ENCODE measurements around the gene ASAP2. TPM values are rescaled to one million over a fixed set of nuclear protein-coding genes. Genes with fewer than 3 reads are reported as not detected.

ASAP2 gene
- total and polyA plus RNA-seq, 8 donors: 21.1 to 41.8 (median 35.1) TPM

DNA sequence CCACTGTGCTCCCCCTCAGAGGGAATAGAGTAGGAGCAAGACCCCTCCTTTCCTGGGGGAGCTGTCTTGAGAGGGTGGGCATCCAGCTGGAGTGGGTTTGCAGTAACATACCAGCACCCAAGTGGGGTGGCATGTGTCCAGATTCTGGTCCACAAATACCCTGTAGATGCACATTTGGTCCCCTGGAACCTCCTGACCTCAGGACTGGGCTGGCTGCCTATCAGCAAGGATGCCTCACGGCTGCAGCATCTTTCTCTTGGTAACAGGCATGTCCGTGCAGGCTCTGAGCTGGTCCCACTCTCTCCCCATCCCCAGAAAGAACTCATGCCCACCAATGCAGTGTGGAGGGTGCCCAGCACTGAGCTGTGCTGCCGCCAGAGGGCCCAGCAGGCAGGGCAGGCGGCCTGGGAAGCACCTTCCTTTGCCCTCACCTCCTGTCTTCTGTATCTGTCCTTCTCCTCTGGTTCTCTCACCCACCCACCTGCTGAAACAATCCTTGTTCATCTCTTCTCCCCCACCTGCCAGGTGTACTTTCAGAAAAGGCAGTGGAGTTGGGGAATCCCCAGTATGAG, 169.3 kb downstream of the ASAP2 start:
- ATAC-seq: no peak
- no peak for DNase-seq
- H3K27me3 ChIP-seq: no peaks in the 10 kb centered on the region
- H3K9me3 ChIP-seq: no peaks in the 10 kb centered on the region
- H3K4me1 ChIP-seq: no peaks in the 10 kb centered on the region
- no peak for TF ChIP-seq CTCF (IDR thresholded peaks at IDR 0.05)
- H3K27ac ChIP-seq: no peak overlapping the region
- no peak overlapping the region for H3K4me3 ChIP-seq
- intact Hi-C loops (cut with DNase I): loop anchor here in 1 of 2 donors (10.0 kb wide), 1 partner anchor 231 kb away; no protein-coding TSS in a partner anchor
- H3K36me3 ChIP-seq: peaks cover 0 to 14% of the 10 kb centered on the region in 2 donors

DNA sequence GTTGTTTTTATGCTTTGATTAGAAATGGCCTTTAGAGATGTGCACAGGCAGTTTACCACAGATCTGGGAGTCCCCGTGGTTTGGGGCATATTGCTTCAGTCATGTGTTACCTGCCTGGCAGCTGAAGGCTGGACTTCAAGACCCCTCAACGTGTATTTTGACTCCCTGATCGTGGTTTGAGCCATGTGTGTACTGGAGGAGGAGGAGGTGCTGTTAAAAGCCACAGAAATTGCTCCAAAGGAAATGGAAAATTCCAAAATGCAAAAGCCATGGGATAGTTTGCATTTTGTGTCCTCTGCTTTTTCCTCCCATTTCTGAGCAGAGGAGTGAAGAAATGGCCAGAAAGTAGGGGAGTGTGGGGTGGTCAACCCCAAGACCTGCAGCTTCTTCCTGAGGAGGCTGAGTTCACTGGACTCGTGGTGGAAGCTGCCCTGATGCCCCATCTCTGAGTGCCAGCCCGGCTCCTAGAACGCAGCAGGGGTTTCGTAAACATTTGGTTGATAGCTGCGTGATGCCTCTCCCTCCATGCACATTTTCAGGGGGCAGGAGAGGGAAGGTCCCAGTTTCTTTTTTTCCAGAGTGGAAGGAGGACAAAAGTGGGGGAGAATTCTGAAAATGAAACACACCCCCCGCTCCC, 171.0 kb downstream of the ASAP2 start:
- ATAC-seq (no peak), DNase-seq (no peak)
- intact Hi-C loops (cut with DNase I): loop anchor here in 1 of 2 donors (10.0 kb wide), 1 partner anchor 233 kb away; no protein-coding TSS in a partner anchor
- H3K4me3 ChIP-seq: no peak overlapping the region
- no peak for TF ChIP-seq CTCF (IDR thresholded peaks at IDR 0.05)
- no peaks in the 10 kb centered on the region for H3K4me1 ChIP-seq
- no peaks in the 10 kb centered on the region for H3K27me3 ChIP-seq
- H3K36me3 ChIP-seq: peaks cover 0 to 14% of the 10 kb centered on the region in 2 donors
- no peaks in the 10 kb centered on the region for H3K9me3 ChIP-seq
- peak overlapping the region; percentile 59 to 63 for H3K27ac ChIP-seq

GRCh38 chr2:9378433-9379390, 172.1 kb downstream of the ASAP2 start:
- DNase-seq (peak in 2 of 4 donors; percentile 49 to 77), ATAC-seq (peak; percentile 77)
- H3K27ac ChIP-seq: peak overlapping the region; percentile 59 to 63
- intact Hi-C loops (cut with DNase I): loop anchor here in 1 of 2 donors (10.0 kb wide), 1 partner anchor 234 kb away; no protein-coding TSS in a partner anchor
- peaks cover 0 to 14% of the 10 kb centered on the region in 2 donors for H3K36me3 ChIP-seq
- H3K4me3 ChIP-seq: no peak overlapping the region
- H3K27me3 ChIP-seq: no peaks in the 10 kb centered on the region
- H3K9me3 ChIP-seq: no peaks in the 10 kb centered on the region
- no peak for TF ChIP-seq CTCF (IDR thresholded peaks at IDR 0.05)
- no peaks in the 10 kb centered on the region for H3K4me1 ChIP-seq

DNA sequence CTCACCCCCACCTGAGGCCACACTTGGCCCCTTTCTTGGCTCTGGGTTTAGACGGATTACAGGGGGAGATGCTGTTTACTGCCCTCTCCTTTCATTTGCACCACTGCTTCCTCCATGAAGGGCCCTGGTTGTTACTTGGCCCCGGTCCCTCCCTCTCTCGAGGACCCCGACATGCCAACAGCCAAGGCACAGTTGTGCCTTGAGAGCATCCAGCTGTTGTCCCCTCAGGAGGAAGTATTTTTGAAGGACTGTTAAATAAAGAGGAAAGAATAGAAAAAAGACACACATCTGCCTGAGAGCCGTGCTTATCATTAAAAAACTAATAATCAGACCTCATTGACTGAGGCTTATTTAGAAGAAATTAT, 172.8 kb downstream of the ASAP2 start:
- no peak for ATAC-seq
- H3K27ac ChIP-seq: peak overlapping the region in 1 of 2 donors; percentile 63

More for the DNA sequence above, 172.8 kb downstream of the ASAP2 start:
- DNase-seq: peak in 1 of 4 donors; percentile 65
- H3K4me3 ChIP-seq: no peak overlapping the region
- H3K4me1 ChIP-seq: no peaks in the 10 kb centered on the region
- no peaks in the 10 kb centered on the region for H3K9me3 ChIP-seq
- H3K36me3 ChIP-seq: peaks cover 0 to 14% of the 10 kb centered on the region in 2 donors
- H3K27me3 ChIP-seq: no peaks in the 10 kb centered on the region
- intact Hi-C loops (cut with DNase I): loop anchor here in 1 of 2 donors (10.0 kb wide), 1 partner anchor 235 kb away; no protein-coding TSS in a partner anchor
- no peak for TF ChIP-seq CTCF (IDR thresholded peaks at IDR 0.05)

Data from left lung (tissue), 10 donors.